HEK293 (cell line): ENCODE results near the gene GDF2.

Experiments
- CTCF ChIA-PET: fragments of 350-600 bp; formaldehyde crosslinking; extraction: SDS; loops from one replicate; lab custom pipeline; 2021; ENCODE audit warnings: antibody characterized with exemption; lab: Yijun Ruan, JAX
- POLR2A ChIA-PET: fragments of 300-600 bp; formaldehyde crosslinking; extraction: SDS; loops from one replicate; lab custom pipeline; 2020; ENCODE audit warnings: antibody characterized with exemption, inconsistent platforms; lab: Yijun Ruan, JAX
- H3K27ac ChIP-seq: fragments of 200-500 bp; sonication (Bioruptor generic); 2 replicates; pipeline ENCODE4 v1.5.1; 2014; ENCODE audit warnings: low read depth, low read length, control low read depth, inconsistent platforms; ENCODE audit errors: extremely low read depth
- H3K36me3 ChIP-seq, 2 experiments: fragments of 200-500 bp in 1 of 2; sonication (Bioruptor generic) in 1 of 2; 1 replicate in 1 of 2; 2 replicates in 1 of 2; pipeline ENCODE4 v1.5.1; 2014 to 2017; ENCODE audit warnings: inconsistent platforms in 2 of 2, low read length in 2 of 2; ENCODE audit not compliant: control insufficient read depth in 2 of 2, insufficient read depth in 1 of 2
- H3K4me1 ChIP-seq: fragments of 200-500 bp; sonication (Bioruptor generic); 2 replicates; pipeline ENCODE4 v1.5.1; 2014; ENCODE audit warnings: mild to moderate bottlenecking, low read length, inconsistent platforms; ENCODE audit not compliant: control insufficient read depth, insufficient read depth
- H3K4me3 ChIP-seq: 2 replicates; pipeline ENCODE4 v1.5.1; 2011; ENCODE audit warnings: low read depth, mild to moderate bottlenecking, control low read depth, low read length, moderate library complexity
- H3K9me3 ChIP-seq: fragments of 200-500 bp; sonication (Bioruptor generic); 2 replicates; pipeline ENCODE4 v1.5.1; 2014; ENCODE audit warnings: low read depth, low read length, inconsistent platforms; ENCODE audit not compliant: control insufficient read depth, insufficient read depth
- GLI2 ChIP-seq: fragments of 450-650 bp; formaldehyde crosslinking; IDR thresholded peaks from 2 replicates; pipeline ENCODE4; 2017; ENCODE audit warnings: missing biosample characterization, missing genetic modification characterization, low read depth, borderline replicate concordance
- HIC1 ChIP-seq: fragments of 450-650 bp; formaldehyde crosslinking; IDR thresholded peaks from 2 replicates; pipeline ENCODE4 v1.5.1; 2016; ENCODE audit warnings: missing biosample characterization, missing genetic modification characterization
- KLF16 ChIP-seq: fragments of 450-650 bp; formaldehyde crosslinking; IDR thresholded peaks from 2 replicates; pipeline ENCODE4 v1.5.1; 2017; ENCODE audit warnings: missing biosample characterization, missing genetic modification characterization
- KLF9 ChIP-seq: fragments of 450-650 bp; formaldehyde crosslinking; IDR thresholded peaks from 2 replicates; pipeline ENCODE4 v1.5.1; 2016; ENCODE audit warnings: missing biosample characterization, missing genetic modification characterization, low read depth
- MEIS1 ChIP-seq: sonication (generic); formaldehyde crosslinking; IDR thresholded peaks from 2 replicates; pipeline ENCODE4 v1.8.1; 2022; ENCODE audit warnings: missing genetic modification reagents, mild to moderate bottlenecking, borderline replicate concordance
- SALL2 ChIP-seq: fragments of 450-650 bp; formaldehyde crosslinking; IDR thresholded peaks from 2 replicates; pipeline ENCODE4 v1.5.0; 2017; ENCODE audit warnings: missing biosample characterization, mild to moderate bottlenecking, missing genetic modification characterization, borderline replicate concordance
- ZBTB17 ChIP-seq: fragments of 450-650 bp; formaldehyde crosslinking; IDR thresholded peaks from 2 replicates; pipeline ENCODE4 v1.5.1; 2016; ENCODE audit warnings: missing biosample characterization, missing genetic modification characterization
- ZEB2 ChIP-seq: fragments of 450-650 bp; formaldehyde crosslinking; IDR thresholded peaks from 2 replicates; pipeline ENCODE4 v1.5.1; 2016; ENCODE audit warnings: missing biosample characterization, missing genetic modification characterization
- ZNF138 ChIP-seq: fragments of 450-650 bp; formaldehyde crosslinking; IDR thresholded peaks from 2 replicates; pipeline ENCODE4 v1.5.1; 2016; ENCODE audit warnings: missing biosample characterization, missing genetic modification characterization, borderline replicate concordance
- ZNF248 ChIP-seq: fragments of 450-650 bp; formaldehyde crosslinking; IDR thresholded peaks from 2 replicates; pipeline ENCODE4 v1.5.1; 2017; ENCODE audit warnings: missing biosample characterization, missing genetic modification characterization
- ZNF488 ChIP-seq: fragments of 450-650 bp; formaldehyde crosslinking; IDR thresholded peaks from 2 replicates; pipeline ENCODE4 v1.5.1; 2016; ENCODE audit warnings: missing biosample characterization, missing genetic modification characterization
- ZNF544 ChIP-seq: fragments of 450-650 bp; formaldehyde crosslinking; IDR thresholded peaks from 2 replicates; pipeline ENCODE4 v1.5.0; 2017; ENCODE audit warnings: missing biosample characterization, missing genetic modification characterization
- ZNF549 ChIP-seq: fragments of 450-650 bp; IDR thresholded peaks from 2 replicates; pipeline ENCODE4 v1.5.1; 2018; ENCODE audit warnings: missing biosample characterization, missing genetic modification characterization, mild to moderate bottlenecking, inconsistent platforms, moderate library complexity
- ZNF747 ChIP-seq: fragments of 450-650 bp; formaldehyde crosslinking; IDR thresholded peaks from 2 replicates; pipeline ENCODE4 v1.5.1; 2016; ENCODE audit warnings: missing biosample characterization, missing genetic modification characterization
- ZNF776 ChIP-seq: fragments of 450-650 bp; formaldehyde crosslinking; IDR thresholded peaks from 2 replicates; pipeline ENCODE4 v1.5.0; 2017; ENCODE audit warnings: missing biosample characterization, missing genetic modification characterization, borderline replicate concordance
- TF ChIP-seq, protein P1 (sequence below): sonication (generic); formaldehyde crosslinking; IDR thresholded peaks from 2 replicates; pipeline ENCODE4 v1.8.1; 2022; ENCODE audit warnings: mild to moderate bottlenecking, moderate library complexity, missing genetic modification reagents
- TF ChIP-seq, protein P2 (sequence below): fragments of 450-650 bp; formaldehyde crosslinking; IDR thresholded peaks from 2 replicates; pipeline ENCODE4 v1.5.1; 2016; ENCODE audit warnings: missing biosample characterization, missing genetic modification characterization

Gene GDF2

GRCh38 chr10:47335906-47336305, 13.7 kb downstream of the GDF2 start:
- H3K27ac ChIP-seq = no peak overlapping the region
- TF ChIP-seq KLF16 (tag by site-specific recombination) = no peak
- no peak for TF ChIP-seq ZEB2
- no peak for TF ChIP-seq ZNF544
- no peak for TF ChIP-seq SALL2
- TF ChIP-seq, protein P1, sequence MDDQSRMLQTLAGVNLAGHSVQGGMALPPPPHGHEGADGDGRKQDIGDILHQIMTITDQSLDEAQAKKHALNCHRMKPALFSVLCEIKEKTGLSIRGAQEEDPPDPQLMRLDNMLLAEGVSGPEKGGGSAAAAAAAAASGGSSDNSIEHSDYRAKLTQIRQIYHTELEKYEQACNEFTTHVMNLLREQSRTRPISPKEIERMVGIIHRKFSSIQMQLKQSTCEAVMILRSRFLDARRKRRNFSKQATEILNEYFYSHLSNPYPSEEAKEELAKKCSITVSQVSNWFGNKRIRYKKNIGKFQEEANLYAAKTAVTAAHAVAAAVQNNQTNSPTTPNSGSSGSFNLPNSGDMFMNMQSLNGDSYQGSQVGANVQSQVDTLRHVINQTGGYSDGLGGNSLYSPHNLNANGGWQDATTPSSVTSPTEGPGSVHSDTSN (CRISPR knock-in tag) = no peak
- TF ChIP-seq HIC1 (tag by site-specific recombination) = no peak
- TF ChIP-seq KLF9 (tag by site-specific recombination) = no peak
- TF ChIP-seq ZNF549 (tag by site-specific recombination) = no peak
- no peak for TF ChIP-seq ZBTB17 (tag by site-specific recombination)
- TF ChIP-seq ZNF488 (tag by site-specific recombination) = no peak
- no peak for TF ChIP-seq ZNF776 (tag by site-specific recombination)
- no peak for TF ChIP-seq ZNF138 (tag by site-specific recombination)
- TF ChIP-seq, protein P2, sequence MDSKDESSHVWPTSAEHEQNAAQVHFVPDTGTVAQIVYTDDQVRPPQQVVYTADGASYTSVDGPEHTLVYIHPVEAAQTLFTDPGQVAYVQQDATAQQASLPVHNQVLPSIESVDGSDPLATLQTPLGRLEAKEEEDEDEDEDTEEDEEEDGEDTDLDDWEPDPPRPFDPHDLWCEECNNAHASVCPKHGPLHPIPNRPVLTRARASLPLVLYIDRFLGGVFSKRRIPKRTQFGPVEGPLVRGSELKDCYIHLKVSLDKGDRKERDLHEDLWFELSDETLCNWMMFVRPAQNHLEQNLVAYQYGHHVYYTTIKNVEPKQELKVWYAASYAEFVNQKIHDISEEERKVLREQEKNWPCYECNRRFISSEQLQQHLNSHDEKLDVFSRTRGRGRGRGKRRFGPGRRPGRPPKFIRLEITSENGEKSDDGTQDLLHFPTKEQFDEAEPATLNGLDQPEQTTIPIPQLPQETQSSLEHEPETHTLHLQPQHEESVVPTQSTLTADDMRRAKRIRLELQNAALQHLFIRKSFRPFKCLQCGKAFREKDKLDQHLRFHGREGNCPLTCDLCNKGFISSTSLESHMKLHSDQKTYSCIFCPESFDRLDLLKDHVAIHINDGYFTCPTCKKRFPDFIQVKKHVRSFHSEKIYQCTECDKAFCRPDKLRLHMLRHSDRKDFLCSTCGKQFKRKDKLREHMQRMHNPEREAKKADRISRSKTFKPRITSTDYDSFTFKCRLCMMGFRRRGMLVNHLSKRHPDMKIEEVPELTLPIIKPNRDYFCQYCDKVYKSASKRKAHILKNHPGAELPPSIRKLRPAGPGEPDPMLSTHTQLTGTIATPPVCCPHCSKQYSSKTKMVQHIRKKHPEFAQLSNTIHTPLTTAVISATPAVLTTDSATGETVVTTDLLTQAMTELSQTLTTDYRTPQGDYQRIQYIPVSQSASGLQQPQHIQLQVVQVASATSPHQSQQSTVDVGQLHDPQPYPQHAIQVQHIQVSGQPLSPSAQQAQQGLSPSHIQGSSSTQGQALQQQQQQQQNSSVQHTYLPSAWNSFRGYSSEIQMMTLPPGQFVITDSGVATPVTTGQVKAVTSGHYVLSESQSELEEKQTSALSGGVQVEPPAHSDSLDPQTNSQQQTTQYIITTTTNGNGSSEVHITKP (tag by site-specific recombination) = no peak
- TF ChIP-seq, all 188 proteins: peak for 0
- H3K9me3 ChIP-seq = no peaks in the 10 kb centered on the region
- POLR2A ChIA-PET = no interaction called here
- CTCF ChIA-PET = no interaction called here
- no peaks in the 10 kb centered on the region for H3K36me3 ChIP-seq
- H3K4me1 ChIP-seq = no peaks in the 10 kb centered on the region
- H3K4me3 ChIP-seq = no peak overlapping the region

DNA sequence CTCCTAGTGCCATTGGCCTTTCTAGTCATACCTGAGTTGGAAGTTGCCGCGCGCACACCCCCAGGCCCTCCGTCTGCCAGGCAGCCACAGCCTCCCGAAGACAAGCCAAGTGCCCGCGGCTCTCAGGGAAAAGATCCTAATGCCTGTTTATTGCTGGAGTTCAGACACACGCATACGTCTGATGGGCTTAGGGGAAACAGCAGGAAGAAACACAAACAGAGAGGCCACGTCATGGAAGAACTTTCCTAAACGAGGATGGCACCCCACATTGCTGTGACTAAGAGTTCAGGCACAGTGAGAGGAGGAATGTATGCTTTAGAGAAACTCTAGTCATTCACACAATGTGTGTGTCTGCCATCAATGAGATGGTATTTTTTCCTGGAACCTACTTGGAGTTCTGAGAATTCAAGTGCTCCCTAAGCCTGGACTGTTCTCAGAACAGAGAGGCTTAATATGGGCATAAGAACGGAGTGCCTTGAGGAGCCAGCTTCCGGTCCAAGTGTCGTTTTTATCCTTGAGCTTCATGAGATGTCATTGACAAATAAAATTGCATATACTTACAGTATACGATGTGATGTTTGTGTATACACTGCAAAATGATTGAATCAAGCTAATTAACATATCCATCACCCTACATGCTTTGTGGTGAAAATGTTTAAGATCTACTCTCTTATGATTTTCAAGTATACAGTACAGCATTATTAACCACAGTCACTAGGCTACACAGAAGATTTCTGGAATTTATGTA, 14.3 kb downstream of the GDF2 start:
- ChIA-PET POLR2A (no interaction called here), CTCF (interaction anchor here (1.2 kb wide), 1 partner anchor 26 kb away, joined by 3 read pairs; no protein-coding TSS in a partner anchor)
- Histone ChIP-seq H3K27ac (no peak overlapping the region), H3K36me3 (no peaks in the 10 kb centered on the region), H3K9me3 (no peaks in the 10 kb centered on the region), H3K4me1 (no peaks in the 10 kb centered on the region), H3K4me3 (no peak overlapping the region)
- TF ChIP-seq ZNF248 (no peak), GLI2 (no peak), MEIS1 (CRISPR knock-in tag) (no peak), ZNF747 (tag by site-specific recombination) (no peak)
